Naive thymus-derived CD4-positive, alpha-beta T cell (primary cell): Measurements from ENCODE around the gene ENO2. TPM values are rescaled to one million over a fixed set of nuclear protein-coding genes. Genes with fewer than 3 reads are reported as not detected.
"Not testable (repeated sequence)": the region's sequence is repeated elsewhere in the genome, so short reads cannot be mapped to it uniquely, and the experiment has no call there.

Experiments used
- ATAC-seq: fragments of 150-1000 bp; cut with Tn5 transposase; 2 replicates; pipeline ENCODE4 v1.10.0; 2021; ENCODE audit warnings: mild to moderate bottlenecking, moderate library complexity
- CTCF ChIA-PET: fragments of 350-600 bp; sonication (Branson Sonifier 250); formaldehyde crosslinking; loops from one replicate; lab custom pipeline; 2021; ENCODE audit warnings: antibody characterized with exemption; lab: Charles Lee
- POLR2A ChIA-PET: fragments of 350-600 bp; sonication (Branson Sonifier 250); formaldehyde crosslinking; loops from one replicate; lab custom pipeline; 2021; ENCODE audit warnings: antibody characterized with exemption, inconsistent platforms; lab: Charles Lee
- DNase-seq, 9 donors: peaks; one replicate each; pipeline versions ENCODE4 v3.0.0 to v3.0.0-alpha.2; 2020 to 2022; ENCODE audit warnings: mixed read lengths in 1 of 9
- H3K27ac ChIP-seq: one replicate; pipeline ENCODE4 v1.7.0; 2013; ENCODE audit warnings: mild to moderate bottlenecking, low read depth, low read length, moderate library complexity
- H3K27me3 ChIP-seq, 2 donors: one replicate each; pipeline ENCODE4 v1.7.0; 2013; ENCODE audit warnings: low read length in 2 of 2, mild to moderate bottlenecking in 2 of 2, moderate library complexity in 2 of 2; ENCODE audit not compliant: control insufficient read depth in 2 of 2, insufficient read depth in 2 of 2
- H3K36me3 ChIP-seq, 3 experiments: 1 replicate in 2 of 3; 2 replicates in 1 of 3; pipeline ENCODE4 v1.7.0; 2013; ENCODE audit warnings: low read length in 3 of 3, mild to moderate bottlenecking in 3 of 3, moderate library complexity in 1 of 3; ENCODE audit not compliant: insufficient read depth in 3 of 3, control insufficient read depth in 2 of 3
- H3K4me1 ChIP-seq, 2 donors: one replicate each; pipeline ENCODE4 v1.7.0; 2013; ENCODE audit warnings: low read length in 2 of 2, mild to moderate bottlenecking in 2 of 2, moderate library complexity in 1 of 2; ENCODE audit not compliant: control insufficient read depth in 2 of 2, insufficient read depth in 2 of 2
- H3K4me3 ChIP-seq: 2 replicates; pipeline ENCODE4 v1.7.0; 2013; ENCODE audit warnings: mild to moderate bottlenecking, low read length
- H3K9me3 ChIP-seq, 3 experiments: 1 replicate in 2 of 3; 2 replicates in 1 of 3; pipeline ENCODE4 v1.7.0; 2013; ENCODE audit warnings: low read length in 3 of 3; ENCODE audit not compliant: control insufficient read depth in 2 of 3
- H3K27ac Mint-ChIP-seq, 9 donors: one replicate each; pipeline ENCODE4 v1.8.0; 2020 to 2022; ENCODE audit warnings: mixed read lengths in 9 of 9, mild to moderate bottlenecking in 8 of 9, moderate library complexity in 5 of 9, inconsistent platforms in 2 of 9
- H3K27me3 Mint-ChIP-seq, 5 donors: one replicate each; pipeline ENCODE4 v1.8.0; 2021 to 2022; ENCODE audit warnings: mixed read lengths in 5 of 5, mild to moderate bottlenecking in 1 of 5
- H3K36me3 Mint-ChIP-seq, 5 donors: one replicate each; pipeline ENCODE4 v1.8.0; 2020 to 2022; ENCODE audit warnings: mixed read lengths in 5 of 5, mild to moderate bottlenecking in 3 of 5, inconsistent platforms in 1 of 5
- H3K4me1 Mint-ChIP-seq, 7 donors: one replicate each; pipeline ENCODE4 v1.8.0; 2020 to 2022; ENCODE audit warnings: mixed read lengths in 7 of 7, mild to moderate bottlenecking in 3 of 7, inconsistent platforms in 1 of 7
- H3K4me3 Mint-ChIP-seq, 10 donors: one replicate each; pipeline ENCODE4 v1.8.0; 2020 to 2022; ENCODE audit warnings: mild to moderate bottlenecking in 10 of 10, mixed read lengths in 10 of 10, moderate library complexity in 6 of 10, inconsistent platforms in 2 of 10
- H3K9me3 Mint-ChIP-seq, 11 donors: one replicate each; pipeline ENCODE4 v1.8.0; 2020 to 2022; ENCODE audit warnings: mixed read lengths in 11 of 11, mild to moderate bottlenecking in 4 of 11, inconsistent platforms in 1 of 11, moderate library complexity in 1 of 11
- intact Hi-C, 2 donors: fragments of 100-400 bp; cut with micrococcal nuclease; formaldehyde crosslinking; loops; one replicate each; pipeline ENCODE4 v1.15.1; 2023
- polyA plus RNA-seq, 2 donors: library from polyadenylated mRNA; unstranded; fragments of 300-500 nt; fragmentation: Illumina TruSeq; gene quantifications; one replicate each; pipeline ENCODE4 v1.2.3, GENCODE V29; 2021
- total RNA-seq, 6 experiments: library from RNA in 5 of 6; stranded (reverse) in 5 of 6; gene quantifications; 1 replicate in 5 of 6; 2 replicates in 1 of 6; pipeline ENCODE4 v1.2.3 and lab custom pipeline; 2021 to 2026

Gene ENO2
- total and polyA plus RNA-seq, 7 experiments from 2014 or later: 22.5 to 193 (median 90.6) TPM

- H3K27me3 Mint-ChIP-seq: no peaks in the 10 kb centered on the region
- peak overlapping the region; percentile 87 to 95 (median 91) for H3K4me3 Mint-ChIP-seq
- DNase-seq (peak; percentile 66 to 92 (median 79)), ATAC-seq (peak; percentile 61)
- peaks cover 0 to 48% (median 3%) of the 10 kb centered on the region in 5 donors for H3K36me3 Mint-ChIP-seq
- no peaks in the 10 kb centered on the region for H3K9me3 Mint-ChIP-seq
- H3K9me3 ChIP-seq: no peaks in the 10 kb centered on the region
- ChIA-PET POLR2A (interaction anchor here (0.5 to 4.6 kb wide), 43 partner anchors 8 to 317 kb away, joined by 3 to 70 read pairs (median 4); partner anchors contain the start of genes C12orf57, CD4, CDCA3 and ENO2), CTCF (interaction anchor here (0.6 to 6.9 kb wide), 34 partner anchors 9 to 241 kb away, joined by 3 to 45 read pairs (median 4); partner anchors contain the start of genes C12orf57, C1RL, CDCA3 and LRRC23)
- no peaks in the 10 kb centered on the region for H3K27me3 ChIP-seq
- peak overlapping the region; percentile 74 to 94 (median 88) for H3K27ac Mint-ChIP-seq
- H3K27ac ChIP-seq: peak overlapping the region; percentile 77
- intact Hi-C loops: loop anchor here (1.0 to 5.0 kb wide), 21 partner anchors 19 to 1825 kb away; partner anchors contain the start of genes EMG1 (in 2 of the 2), ENO2 (in 2 of the 2), LPCAT3 (in 2 of the 2) and LRRC23 (in 2 of the 2)
- H3K36me3 ChIP-seq: peaks cover 3 to 32% (median 6%) of the 10 kb centered on the region in 3 experiments
- peak overlapping the region; percentile 98 for H3K4me3 ChIP-seq
- H3K4me1 ChIP-seq: peaks cover 35 to 36% of the 10 kb centered on the region in 2 donors
- peaks cover 37 to 62% (median 51%) of the 10 kb centered on the region in 7 donors for H3K4me1 Mint-ChIP-seq
Measured at GRCh38 chr12:6872073-6873048, 42.0 kb upstream of the ENO2 start.

- ChIA-PET CTCF (interaction anchor here (0.7 to 6.9 kb wide), 31 partner anchors 9 to 240 kb away, joined by 3 to 45 read pairs (median 4); partner anchors contain the start of genes C12orf57, C1RL, CDCA3 and LRRC23), POLR2A (interaction anchor here (0.7 to 4.6 kb wide), 40 partner anchors 9 to 316 kb away, joined by 3 to 70 read pairs (median 5); partner anchors contain the start of genes C12orf57, CDCA3, ENO2 and LPCAT3)
- ATAC-seq: peak; percentile 97
- H3K4me3 Mint-ChIP-seq: peak within 1 kb of the TSS; percentile 87 to 95 (median 91)
- Histone ChIP-seq H3K27ac (peak within 1 kb of the TSS; percentile 77), H3K9me3 (no peaks in the 10 kb centered on the region), H3K36me3 (peaks cover 3 to 27% (median 6%) of the 10 kb centered on the region in 3 experiments), H3K4me3 (peak within 1 kb of the TSS; percentile 98), H3K27me3 (no peaks in the 10 kb centered on the region), H3K4me1 (peaks cover 32 to 34% of the 10 kb centered on the region in 2 donors)
- H3K9me3 Mint-ChIP-seq: no peaks in the 10 kb centered on the region
- peak; percentile 96 to 100 (median 98) for DNase-seq
- H3K4me1 Mint-ChIP-seq: peaks cover 34 to 58% (median 47%) of the 10 kb centered on the region in 7 donors
- H3K27ac Mint-ChIP-seq: peak within 1 kb of the TSS; percentile 79 to 94 (median 88)
- H3K36me3 Mint-ChIP-seq: peaks cover 0 to 42% (median 3%) of the 10 kb centered on the region in 5 donors
- intact Hi-C loops: loop anchor here (1.0 to 5.0 kb wide), 21 partner anchors 18 to 1824 kb away; partner anchors contain the start of genes EMG1 (in 2 of the 2), ENO2 (in 2 of the 2), LPCAT3 (in 2 of the 2) and LRRC23 (in 2 of the 2)
- no peaks in the 10 kb centered on the region for H3K27me3 Mint-ChIP-seq
Measured at GRCh38 chr12:6873094-6874014, 41.0 kb upstream of the ENO2 start, which contains the start of gene SPSB2. Gene SPSB2, minus strand, starts transcription at chr12:6873303. Its CDS starts 402 bp downstream, at chr12:6872901.

- intact Hi-C loops: loop anchor here in 1 of 2 donors (5.0 kb wide), 2 partner anchors 382 to 1823 kb away; partner anchors contain the start of genes MRPL51, NCAPD2 and RIMKLB
- Mint-ChIP-seq H3K4me3 (peak overlapping the region; percentile 87 to 95 (median 91)), H3K36me3 (peaks cover 0 to 39% (median 3%) of the 10 kb centered on the region in 5 donors), H3K27ac (peak overlapping the region in 8 of 9 donors; percentile 78 to 92 (median 84)), H3K4me1 (peaks cover 27 to 52% (median 40%) of the 10 kb centered on the region in 7 donors)
- H3K27me3 ChIP-seq, DNase-seq, H3K27me3 Mint-ChIP-seq, ATAC-seq, H3K9me3 ChIP-seq, H3K9me3 Mint-ChIP-seq: not testable (repeated sequence)
- peak overlapping the region; percentile 98 for H3K4me3 ChIP-seq
- ChIA-PET POLR2A (interaction anchor here (0.6 to 4.6 kb wide), 10 partner anchors 17 to 121 kb away, joined by 3 to 70 read pairs (median 23); partner anchors contain the start of genes C12orf57, CDCA3, ENO2 and LRRC23), CTCF (interaction anchor here (0.7 to 6.9 kb wide), 8 partner anchors 18 to 234 kb away, joined by 3 to 45 read pairs (median 12); partner anchors contain the start of genes C12orf57, C1RL, CDCA3 and RNU7-1)
- peaks cover 3 to 27% (median 6%) of the 10 kb centered on the region in 3 experiments for H3K36me3 ChIP-seq
- peaks cover 26 to 27% of the 10 kb centered on the region in 2 donors for H3K4me1 ChIP-seq
- H3K27ac ChIP-seq: peak overlapping the region; percentile 77
Measured at GRCh38 chr12:6874015-6874368, 40.4 kb upstream of the ENO2 start.

GRCh38 chr12:6879824-6880223 lies 34.6 kb upstream of the ENO2 start:
- ATAC-seq, H3K27me3 Mint-ChIP-seq, H3K27me3 ChIP-seq, H3K9me3 Mint-ChIP-seq, H3K4me3 Mint-ChIP-seq, H3K9me3 ChIP-seq, DNase-seq, H3K4me1 Mint-ChIP-seq, H3K27ac ChIP-seq, H3K27ac Mint-ChIP-seq, H3K4me3 ChIP-seq, H3K4me1 ChIP-seq, intact Hi-C loops: not testable (repeated sequence)
- ChIA-PET CTCF (interaction anchor here (0.6 kb wide), 2 partner anchors 225 to 228 kb away, joined by 3 read pairs; no protein-coding TSS in a partner anchor), POLR2A (interaction anchor here (0.7 kb wide), 1 partner anchor 34 kb away, joined by 8 read pairs; no protein-coding TSS in a partner anchor)
- H3K36me3 Mint-ChIP-seq: peaks cover 0 to 14% (median 4%) of the 10 kb centered on the region in 5 donors
- peaks cover 0 to 12% (median 0%) of the 10 kb centered on the region in 3 experiments for H3K36me3 ChIP-seq

GRCh38 chr12:6883252-6883651 lies 31.1 kb upstream of the ENO2 start:
- no peak overlapping the region for H3K4me3 Mint-ChIP-seq
- Histone ChIP-seq H3K27ac (no peak overlapping the region), H3K4me1 (no peaks in the 10 kb centered on the region), H3K27me3 (no peaks in the 10 kb centered on the region), H3K4me3 (no peak overlapping the region), H3K9me3 (no peaks in the 10 kb centered on the region), H3K36me3 (peaks cover 0 to 14% (median 0%) of the 10 kb centered on the region in 3 experiments)
- POLR2A ChIA-PET: no interaction called here
- H3K27ac Mint-ChIP-seq: no peak overlapping the region
- peaks cover 0 to under 1% (median 0%) of the 10 kb centered on the region in 7 donors for H3K4me1 Mint-ChIP-seq
- ATAC-seq (no peak), DNase-seq (no peak)
- intact Hi-C loops: no loop called here
- CTCF ChIA-PET: no interaction called here
- peaks cover 0 to 8% (median 7%) of the 10 kb centered on the region in 5 donors for H3K36me3 Mint-ChIP-seq
- H3K27me3 Mint-ChIP-seq: no peaks in the 10 kb centered on the region
- H3K9me3 Mint-ChIP-seq: no peaks in the 10 kb centered on the region
